Right renal pelvis (tissue), 4 donors: ENCODE results near the gene IRF2. TPM values are rescaled to one million over a fixed set of nuclear protein-coding genes. Genes with fewer than 3 reads are reported as not detected.

ENCODE experiments used
- DNase-seq, 4 donors: peaks; one replicate each; pipeline ENCODE4 v3.0.0-alpha.2; 2013; ENCODE audit warnings: low read depth in 4 of 4, low spot score in 3 of 4, missing footprints in 1 of 4
- polyA plus RNA-seq, 4 donors: library from polyadenylated mRNA; unstranded; fragments of 120-200 nt; gene quantifications; one replicate each; pipeline ENCODE4 v1.2.1, GENCODE V29; 2013; ENCODE audit not compliant: insufficient read length in 4 of 4

IRF2 gene
- polyA plus RNA-seq, 4 donors: 31.6 to 39.6 (median 36.2) TPM

DNA sequence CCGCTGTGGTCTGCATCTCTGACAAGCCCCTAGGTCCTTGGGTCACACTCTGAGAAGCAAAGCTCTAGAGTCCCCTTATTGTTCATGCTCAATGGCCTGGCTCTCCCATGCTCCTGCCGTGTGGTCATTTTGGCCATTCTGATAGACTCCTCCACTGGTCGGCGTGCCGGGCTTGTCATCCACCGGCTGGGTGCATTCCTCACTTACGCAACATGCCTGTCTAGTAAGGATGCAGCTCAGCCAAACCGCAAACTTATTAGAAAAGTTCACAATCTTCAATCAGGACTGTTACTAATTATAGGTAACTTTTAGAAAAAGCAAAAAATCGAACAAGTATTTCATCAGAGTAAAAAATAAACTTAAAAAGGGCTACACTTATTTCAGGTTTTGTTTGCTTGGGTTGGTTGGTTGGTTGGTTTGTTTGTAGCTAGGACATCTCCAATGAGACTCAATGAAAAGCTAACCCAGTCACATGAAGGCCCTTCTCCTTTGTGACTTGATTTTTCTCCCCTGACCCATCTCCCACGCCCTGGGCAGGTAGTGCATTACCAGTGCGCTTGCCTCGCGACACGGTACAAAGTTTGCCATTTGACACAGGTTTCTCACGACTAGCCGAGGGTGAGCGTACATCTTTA is 41.0 kb downstream of the IRF2 start:
- DNase-seq: no peak

DNA sequence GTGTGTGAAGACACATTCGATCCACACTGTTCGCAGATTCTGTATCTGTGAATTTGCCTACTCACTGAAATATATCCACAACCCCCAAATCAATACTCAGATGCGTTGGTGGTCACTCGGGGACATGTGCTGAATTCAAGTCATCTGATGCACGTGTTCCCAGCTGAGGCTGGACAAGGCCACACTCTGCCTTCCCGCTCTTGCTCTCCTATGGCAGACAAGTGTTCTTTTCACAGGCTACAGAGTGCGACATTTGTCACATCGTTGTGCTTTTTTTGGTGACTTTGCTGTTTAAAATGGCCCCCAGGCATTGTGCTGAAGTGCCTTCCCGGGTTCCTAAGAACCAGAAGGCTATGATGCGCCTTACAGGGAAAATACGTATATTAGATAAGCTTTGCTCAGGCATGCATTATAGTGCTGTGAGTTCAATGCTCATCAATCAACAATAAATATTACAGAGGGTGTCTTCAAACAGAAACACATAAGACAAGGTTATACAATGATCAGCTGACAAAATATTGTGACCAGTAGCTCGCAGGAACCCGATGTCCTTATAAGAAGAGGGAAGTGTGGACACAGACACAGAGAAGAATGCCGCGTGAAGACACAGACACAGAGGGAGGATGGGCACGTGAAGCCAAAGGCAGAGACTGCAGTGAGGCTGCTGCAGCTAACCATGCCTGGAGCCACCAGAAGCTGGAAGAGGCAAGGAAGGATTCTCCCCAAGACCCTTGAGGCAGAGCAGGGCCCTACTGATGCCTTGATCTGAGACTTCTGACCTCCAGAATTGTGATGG is 42.0 kb downstream of the IRF2 start:
- DNase-seq: no peak

DNA sequence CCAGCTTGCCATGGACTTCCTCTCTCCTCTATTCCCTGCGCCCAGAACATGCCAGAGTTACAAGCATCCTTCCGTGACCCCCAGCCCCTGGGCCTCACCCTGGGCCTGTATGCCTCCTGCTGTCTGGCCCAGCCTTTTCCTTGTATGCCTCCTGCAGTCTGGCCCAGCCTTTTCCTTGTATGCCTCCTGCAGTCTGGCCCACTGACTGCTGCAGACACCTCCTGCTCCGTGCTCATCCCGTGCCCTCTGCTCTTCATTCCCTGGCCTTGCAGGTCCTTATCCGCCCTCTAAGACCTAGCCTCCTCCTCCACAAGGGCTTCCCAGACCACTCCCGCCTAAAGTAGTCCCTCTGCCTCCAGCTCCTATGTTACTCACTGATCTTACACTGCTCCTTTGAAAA is 44.2 kb downstream of the IRF2 start:
- DNase-seq: no peak

DNA sequence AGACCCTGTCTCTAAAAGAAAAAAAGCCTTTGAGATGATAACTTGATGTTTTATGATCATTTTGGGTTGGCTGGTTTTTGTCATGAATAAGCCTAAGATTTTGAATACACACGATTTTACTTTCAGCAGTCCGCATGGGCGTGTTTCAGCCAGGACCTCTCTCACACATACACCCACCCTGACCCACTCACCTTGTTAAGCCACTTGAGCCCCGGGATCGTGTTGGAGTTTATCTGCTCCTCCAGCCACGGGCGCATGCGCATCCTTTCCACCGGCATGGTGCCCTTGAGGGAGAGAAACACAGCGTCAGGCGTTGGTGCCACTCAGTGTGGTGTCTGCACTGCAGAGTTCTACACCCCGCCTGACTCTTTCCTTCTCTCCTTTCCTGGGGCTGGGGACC is 45.6 kb downstream of the IRF2 start:
- no peak for DNase-seq

DNA sequence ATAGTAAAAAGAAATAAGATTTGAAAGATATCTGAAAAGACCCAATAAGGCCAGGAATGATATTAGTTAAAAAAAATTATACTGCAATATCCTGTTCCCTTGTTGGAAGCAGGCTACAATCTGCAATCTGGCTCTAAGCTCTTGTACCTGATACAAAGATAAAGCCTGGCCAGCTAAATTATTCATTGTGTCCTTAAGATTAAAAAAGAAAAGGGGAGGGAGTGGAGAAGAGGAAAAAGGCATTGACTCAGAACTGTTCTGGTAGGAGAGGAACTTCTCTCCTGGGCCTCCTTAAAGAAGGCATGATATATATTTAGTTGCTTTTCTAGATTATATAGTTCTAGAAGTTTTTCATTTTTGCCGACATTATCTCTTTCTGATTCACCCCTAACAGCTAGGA is 46.7 kb downstream of the IRF2 start:
- no peak for DNase-seq

DNA sequence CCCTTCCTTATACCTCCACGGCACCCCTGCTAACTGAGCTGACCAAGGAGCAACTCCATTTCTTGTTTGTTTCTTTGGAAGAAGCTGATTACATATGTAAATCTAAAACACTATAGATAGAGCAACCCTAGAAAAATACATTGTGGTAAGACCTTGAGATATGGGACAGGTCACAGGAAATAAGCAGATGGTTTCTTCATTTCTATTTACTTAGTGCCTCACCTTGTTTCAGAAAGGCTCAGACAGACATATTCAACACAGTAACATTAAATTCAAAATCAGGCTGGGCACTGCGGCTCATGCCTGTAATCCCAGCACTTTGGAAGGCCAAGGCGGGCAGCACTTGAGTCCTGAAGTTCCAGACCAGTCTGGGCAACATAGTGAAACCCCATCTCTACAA is 47.3 kb downstream of the IRF2 start:
- no peak for DNase-seq

DNA sequence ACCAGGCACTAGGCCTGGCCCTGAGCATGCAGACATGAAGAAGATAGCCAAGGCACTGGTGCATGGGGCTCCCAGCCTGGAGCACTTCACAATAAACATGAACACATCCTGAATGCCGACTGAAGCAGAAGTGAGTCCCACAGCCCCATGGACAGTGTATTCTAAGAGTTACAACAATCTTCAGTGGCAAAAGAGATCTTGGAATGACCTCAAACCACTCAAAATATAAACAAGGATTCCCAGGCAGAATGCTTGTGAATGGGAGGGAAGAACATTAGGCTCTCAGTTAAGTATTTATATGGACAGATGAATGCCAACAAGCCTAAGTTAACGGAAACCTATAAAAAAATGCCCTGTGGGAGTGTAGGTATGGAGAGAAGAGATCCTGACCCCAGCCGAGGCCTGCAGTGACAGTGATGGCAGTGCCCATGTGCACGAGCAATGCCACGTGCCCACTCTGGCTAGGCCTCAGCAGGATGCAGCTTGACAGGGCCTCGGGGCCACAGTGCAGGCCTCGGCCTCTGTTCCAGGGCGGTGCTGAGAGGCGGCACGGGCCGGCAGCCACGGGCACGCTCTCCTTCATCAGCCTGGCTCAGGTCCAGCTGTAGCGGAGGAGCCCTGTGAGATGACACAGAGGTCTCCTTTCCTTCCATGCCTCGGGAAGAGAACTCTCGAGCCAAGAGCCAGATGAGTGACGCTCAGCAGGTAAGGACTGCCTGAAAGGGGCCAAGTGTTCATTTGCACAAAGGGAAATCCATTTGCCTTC is 49.2 kb downstream of the IRF2 start:
- no peak for DNase-seq

DNA sequence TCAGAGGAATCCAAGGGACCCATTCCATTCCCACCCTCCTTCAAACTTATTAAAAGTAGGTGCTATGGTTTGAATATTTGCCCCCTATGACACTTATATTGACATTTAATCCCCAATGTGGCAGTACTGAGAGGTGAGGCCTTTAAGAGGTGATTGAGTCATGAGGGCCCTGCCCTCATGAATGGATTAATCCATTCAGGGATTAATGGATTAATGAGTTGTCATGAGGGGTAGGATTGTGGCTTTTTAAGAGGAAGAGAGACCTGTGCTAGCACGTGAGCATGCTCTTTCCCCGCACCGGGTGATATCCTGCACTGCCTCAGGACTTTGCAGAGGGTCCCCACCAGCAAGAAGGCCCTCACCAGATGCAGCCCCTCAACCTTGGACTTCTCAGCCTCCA is 50.1 kb downstream of the IRF2 start:
- no peak for DNase-seq

DNA sequence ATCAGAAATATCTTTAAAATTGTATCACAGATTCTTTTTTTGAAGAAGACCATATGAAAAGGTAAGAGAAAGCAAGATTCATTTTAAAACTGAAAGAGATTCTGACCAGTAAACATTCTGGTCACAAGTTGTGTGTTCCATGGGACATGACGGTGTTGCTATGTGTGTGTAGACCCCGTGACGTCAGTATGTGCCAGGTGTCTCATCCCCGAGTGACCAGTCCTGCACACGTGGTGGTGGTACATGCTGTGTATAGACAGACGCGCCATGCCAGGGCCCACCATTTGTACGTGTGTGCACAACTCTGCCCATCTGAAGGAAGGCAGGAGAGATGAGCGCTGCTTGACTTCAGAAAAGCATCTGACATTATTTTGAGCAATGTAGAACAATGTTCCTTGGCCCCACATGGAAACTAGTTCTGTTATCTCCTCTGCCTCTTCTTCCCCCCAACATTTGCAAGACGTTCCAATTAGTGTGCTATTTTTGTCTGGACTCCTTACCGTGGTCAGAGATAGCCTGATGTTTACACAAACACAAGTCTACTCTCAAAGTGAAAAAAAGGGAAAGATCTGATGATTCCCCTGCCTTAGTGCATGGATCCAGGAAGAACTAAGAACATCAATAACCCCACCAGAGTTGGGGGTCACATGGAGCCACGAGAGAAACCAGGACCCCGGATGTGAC is 51.2 kb downstream of the IRF2 start:
- no peak for DNase-seq

DNA sequence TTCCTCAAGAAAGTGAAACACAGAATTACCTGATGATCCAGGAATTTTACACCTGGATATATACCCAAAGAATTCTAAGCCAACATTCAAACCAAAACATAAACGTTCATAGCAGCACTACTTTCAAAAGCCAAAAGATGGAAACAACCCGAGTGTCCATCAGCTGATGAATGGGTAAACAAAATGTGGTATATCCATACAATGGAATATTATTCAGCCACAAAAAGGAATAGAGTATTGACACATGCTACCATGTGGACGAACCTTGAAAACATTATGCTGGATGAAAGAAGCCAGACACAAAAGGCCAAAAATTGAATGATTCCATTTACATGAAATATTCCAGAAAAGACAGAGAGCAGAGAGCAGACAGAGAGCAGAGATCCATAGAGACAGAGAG is 52.0 kb downstream of the IRF2 start:
- no peak for DNase-seq

DNA sequence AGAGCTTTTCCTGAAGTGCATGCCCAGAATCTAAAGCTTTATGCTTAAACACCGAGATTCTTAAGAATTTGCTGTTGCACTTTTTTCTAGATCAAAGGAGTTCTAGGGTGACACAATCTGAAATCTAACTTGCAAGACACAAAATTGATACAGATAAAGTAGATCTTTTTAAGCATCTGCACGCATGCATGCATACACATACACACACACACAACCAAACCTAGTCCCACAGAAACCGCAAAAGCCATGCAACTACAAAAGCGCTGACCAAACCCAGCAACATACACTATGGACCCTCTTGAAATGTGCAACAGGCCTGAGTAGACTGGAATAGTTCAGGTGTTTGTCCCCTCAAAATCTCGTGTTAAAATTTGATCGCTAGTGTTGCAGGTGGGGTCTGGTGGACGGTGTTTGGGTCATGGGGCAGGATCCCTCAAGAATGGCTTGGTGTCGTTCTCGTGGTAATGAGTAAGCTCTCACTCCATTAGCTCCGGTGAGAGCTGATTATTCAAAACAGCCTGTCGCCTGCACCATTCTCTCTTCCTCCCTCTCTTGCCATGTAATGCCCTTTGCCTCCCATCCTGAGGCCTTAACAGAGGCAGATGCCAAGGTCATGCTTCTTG is 52.7 kb downstream of the IRF2 start:
- no peak for DNase-seq

DNA sequence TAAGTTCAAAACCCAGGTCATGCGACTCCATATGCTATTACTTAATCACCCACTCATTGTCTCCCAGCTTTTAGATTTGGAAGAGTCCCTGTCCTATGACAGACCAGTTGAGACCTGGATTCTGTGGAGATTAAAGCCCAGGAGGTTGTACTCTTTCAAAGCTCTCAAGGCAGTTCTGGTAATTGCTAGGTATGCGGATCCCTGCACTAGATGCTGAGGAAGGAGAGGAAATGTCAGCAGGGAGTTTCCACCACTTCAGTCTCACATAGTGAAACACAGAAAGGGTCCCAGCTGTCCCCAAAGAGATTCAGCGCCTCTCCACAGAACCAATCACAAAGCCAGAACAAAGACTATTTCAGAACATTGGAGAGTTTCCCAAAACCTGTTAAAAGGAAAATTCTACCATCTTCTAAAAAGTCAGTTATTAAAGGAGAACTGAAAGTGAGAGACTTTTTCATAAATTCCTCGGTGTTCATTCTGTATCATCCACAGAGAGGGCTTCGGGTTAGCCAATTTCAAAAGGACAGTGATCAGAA is 53.4 kb downstream of the IRF2 start:
- DNase-seq: no peak

DNA sequence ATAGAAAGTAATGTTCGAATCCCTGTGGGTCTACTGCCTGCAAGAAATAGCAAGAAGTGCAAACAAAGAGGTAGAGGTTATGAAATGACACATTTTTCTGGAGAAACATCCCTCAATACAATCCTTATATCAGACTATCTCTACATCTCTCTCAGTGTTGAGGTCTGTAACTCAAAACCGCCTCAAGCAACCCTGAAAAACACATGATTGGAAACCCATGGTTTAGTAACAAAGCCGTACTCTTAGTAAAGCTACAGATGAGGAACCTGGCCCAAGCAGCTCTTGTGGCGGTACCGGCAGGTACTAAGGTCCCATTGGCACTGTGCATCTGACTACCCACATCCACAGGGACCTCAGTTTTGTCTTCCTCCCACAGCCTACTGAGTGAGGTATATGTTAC is 53.9 kb downstream of the IRF2 start:
- DNase-seq: no peak

DNA sequence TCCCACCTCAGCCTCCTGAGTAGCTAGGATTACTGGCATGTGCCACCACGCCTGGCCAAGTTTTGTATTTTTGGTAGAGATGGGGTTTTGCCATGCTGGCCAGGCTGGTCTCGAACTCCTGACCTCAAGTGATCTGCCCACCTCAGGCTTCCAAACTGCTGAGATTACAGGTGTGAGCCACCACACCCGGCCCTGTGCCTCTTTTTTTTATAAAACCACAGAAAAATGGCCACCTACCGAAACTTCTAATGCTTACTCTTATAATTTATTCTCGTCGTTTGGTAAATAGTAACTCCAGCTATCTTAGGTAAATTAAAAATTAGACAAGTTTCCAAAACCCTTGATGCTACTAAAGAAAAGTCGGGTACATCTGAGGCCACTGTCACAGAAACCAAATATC is 54.4 kb downstream of the IRF2 start:
- DNase-seq: no peak

DNA sequence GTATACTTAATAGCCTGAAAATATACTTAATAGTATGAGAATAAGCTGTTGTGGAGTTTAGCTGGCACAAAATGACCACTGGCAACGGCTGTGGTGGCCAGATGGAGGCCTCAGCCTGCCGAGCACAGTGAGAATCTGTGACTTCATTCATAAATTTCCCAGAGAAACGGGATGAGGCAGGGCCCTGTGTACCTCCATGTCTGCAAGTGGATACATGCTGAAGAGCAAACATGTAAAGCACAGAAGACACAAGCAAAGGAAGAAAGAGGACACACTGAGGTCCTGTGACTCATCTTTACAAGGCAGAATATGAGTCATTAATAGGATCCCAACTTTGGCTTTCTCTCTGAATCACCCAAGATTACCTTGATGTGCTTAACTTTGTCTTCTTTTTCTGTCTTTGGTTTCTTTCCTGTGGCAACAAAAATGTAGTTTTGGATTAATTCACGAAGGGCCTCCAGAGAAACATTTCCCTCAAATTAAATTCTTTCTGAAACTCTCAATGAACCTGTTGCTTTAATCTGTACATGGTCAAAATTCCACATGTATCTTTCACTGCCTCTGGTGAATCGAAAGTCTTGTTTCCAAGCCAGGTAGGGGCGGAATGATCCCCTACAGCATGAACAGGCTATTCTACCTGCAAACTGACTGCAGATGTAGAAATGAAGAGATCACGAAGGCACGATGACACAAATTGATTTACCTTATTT is 56.4 kb downstream of the IRF2 start:
- DNase-seq: no peak

DNA sequence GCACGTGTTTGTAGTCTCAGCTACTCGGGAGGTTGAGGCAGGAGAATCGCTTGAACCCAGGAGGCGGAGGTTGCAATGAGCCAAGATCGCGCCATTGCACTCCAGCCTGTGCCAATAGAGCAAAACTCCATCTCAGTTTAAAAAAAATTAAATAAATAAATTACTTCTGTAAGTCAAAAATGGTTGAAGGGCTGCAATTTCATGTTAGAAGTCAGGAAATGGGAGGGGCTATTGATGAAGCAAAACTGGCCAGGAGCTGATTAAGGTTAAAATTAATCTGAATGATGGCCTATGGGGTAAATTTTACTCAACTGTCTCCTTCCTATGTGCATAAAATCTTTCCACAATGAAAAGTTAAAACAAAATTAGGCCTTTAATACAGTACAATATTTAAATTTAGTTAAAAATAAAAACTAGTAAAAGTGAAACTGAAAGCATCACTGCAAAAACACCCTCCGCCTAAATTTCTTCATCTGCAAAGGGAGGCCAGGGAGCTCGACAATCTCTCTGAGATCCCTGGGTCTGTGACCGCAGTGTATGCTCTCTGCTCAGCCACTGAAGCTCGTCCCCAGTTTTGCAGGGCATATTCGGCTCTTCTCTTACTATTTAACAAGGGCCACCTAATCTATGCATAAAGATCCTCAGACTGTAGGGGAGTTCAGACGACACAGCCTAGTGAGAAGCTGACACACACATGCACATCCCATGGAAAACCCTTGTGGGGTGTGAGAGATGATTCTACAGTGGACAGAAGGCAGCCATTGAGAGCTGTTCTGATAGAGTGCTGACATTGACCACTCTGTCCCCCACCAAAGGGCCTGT is 57.2 kb downstream of the IRF2 start:
- no peak for DNase-seq

DNA sequence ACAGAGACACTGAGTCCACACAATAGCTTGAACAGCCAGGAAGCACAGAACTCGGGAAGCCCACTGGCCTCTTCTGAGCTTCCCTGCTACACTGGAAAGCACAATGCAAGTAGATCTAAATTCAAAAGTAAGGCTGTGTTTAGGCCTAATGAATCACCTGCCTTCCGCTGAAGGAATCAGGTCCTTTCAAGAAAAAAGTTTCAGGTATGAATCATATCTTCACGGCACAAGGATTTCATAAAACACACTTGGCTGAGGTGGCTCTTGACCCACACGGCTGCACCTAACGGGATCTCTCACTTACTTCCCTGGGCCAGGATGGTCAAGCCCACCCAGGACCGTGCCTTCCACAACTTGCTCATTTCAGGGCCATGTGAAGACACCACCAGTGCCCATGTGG is 59.3 kb downstream of the IRF2 start:
- no peak for DNase-seq

DNA sequence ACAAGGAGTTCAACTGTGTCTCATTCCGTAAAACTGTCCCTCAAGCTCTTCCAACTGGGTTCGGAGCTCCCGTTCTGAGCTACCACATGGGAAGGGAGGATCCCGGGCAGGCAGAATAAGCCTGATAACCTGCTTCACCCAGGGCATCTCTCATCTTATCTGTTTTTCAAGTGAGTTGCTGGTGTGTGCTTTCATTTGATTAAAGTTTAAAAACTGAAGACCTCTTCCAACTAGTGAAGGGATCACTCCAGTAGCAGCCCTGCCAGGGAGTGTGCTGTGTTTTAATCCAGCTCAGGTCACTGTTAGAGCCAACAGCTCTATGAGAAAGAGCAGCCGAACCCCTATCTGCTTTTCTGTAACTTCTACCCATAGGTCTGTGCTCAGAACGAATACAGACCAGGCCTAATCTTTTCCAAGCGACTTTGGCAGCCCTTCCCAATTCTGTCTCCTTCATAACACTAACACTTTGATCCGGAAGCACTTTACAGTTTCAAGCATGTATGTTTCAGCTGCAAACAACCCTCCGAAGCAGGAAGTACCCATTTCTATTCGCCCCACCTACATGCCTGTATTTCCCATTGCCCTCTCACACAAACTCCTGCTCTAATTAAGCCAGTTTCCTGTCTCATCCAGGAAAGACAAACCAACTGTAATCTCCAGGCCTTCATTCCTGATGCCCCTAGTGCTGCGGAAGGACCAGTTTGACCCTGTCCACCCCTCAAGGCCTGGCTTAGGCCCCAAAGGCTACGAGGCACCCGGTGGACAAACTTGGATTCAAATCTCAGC is 60.9 kb downstream of the IRF2 start:
- DNase-seq: no peak
